ENCODE data around the gene FHIP1B.

FHIP1B gene

GRCh38 chr11:6191742-6192141 lies 42.7 kb downstream of the FHIP1B start:
- 0 out of 2 replicates have a peak, but pooled peaks cover 3% of the 10 kb centered on the region for H3K4me1 ChIP-seq
- no peak overlapping the region for H3K4me2 ChIP-seq
- no peaks in the 10 kb centered on the region for H3K27me3 ChIP-seq
- no peak overlapping the region for H3K4me3 ChIP-seq
- H3K9me3 ChIP-seq, result no peaks in the 10 kb centered on the region
- no peaks in the 10 kb centered on the region for H3K36me3 ChIP-seq
- no peak overlapping the region for H3K27ac ChIP-seq
- no peaks in the 10 kb centered on the region for H4K20me1 ChIP-seq
- no peak for TF ChIP-seq Cebpa-rat (IDR thresholded peaks at IDR 0.05)
- H3K9ac ChIP-seq, result no peak overlapping the region

- no peak overlapping the region for H3K27ac ChIP-seq
- peaks cover 8% of the 10 kb centered on the region for H3K4me1 ChIP-seq
- no peak for TF ChIP-seq Cebpa-rat (IDR thresholded peaks at IDR 0.05)
- no peak overlapping the region for H3K9ac ChIP-seq
- no peak overlapping the region for H3K4me2 ChIP-seq
- H3K9me3 ChIP-seq, result peaks cover 9% of the 10 kb centered on the region; the same call in 1 of the 2 replicates
- no peaks in the 10 kb centered on the region for H3K36me3 ChIP-seq
- H3K27me3 ChIP-seq, result no peaks in the 10 kb centered on the region
- no peaks in the 10 kb centered on the region for H4K20me1 ChIP-seq
- no peak overlapping the region for H3K4me3 ChIP-seq
These were observed 59.0 kb downstream of the FHIP1B start for GRCh38 chr11:6175440-6175839.

- no peak within 1 kb of the TSS for H3K4me2 ChIP-seq
- no peaks in the 10 kb centered on the region for H4K20me1 ChIP-seq
- no peak within 1 kb of the TSS for H3K4me3 ChIP-seq
- peaks cover 4% of the 10 kb centered on the region for H3K9me3 ChIP-seq
- no peak within 1 kb of the TSS for H3K27ac ChIP-seq
- H3K4me1 ChIP-seq, result no peaks in the 10 kb centered on the region
- H3K9ac ChIP-seq, result no peak within 1 kb of the TSS
- no peaks in the 10 kb centered on the region for H3K36me3 ChIP-seq
- no peak for TF ChIP-seq Cebpa-rat (IDR thresholded peaks at IDR 0.05)
- H3K27me3 ChIP-seq, result no peaks in the 10 kb centered on the region
These were observed 64.2 kb downstream of the FHIP1B start, which contains the start of gene OR52B2 for GRCh38 chr11:6170226-6170625. OR52B2 (minus strand) TSS chr11:6170326; CDS start chr11:6170326, 0 bp downstream.

Measured in BLaER1 (cell line).